Inferior parietal cortex (tissue), 1 donor: Measurements from ENCODE around the gene PMPCB.

Experiments used
- DNase-seq: peaks from one replicate; pipeline ENCODE4 v3.0.0-alpha.2; 2016; ENCODE audit errors: extremely low spot score

Gene PMPCB

GRCh38 chr7:103325744-103326143, 28.5 kb downstream of the PMPCB start:
- DNase-seq, result no peak

GRCh38 chr7:103336761-103337160, 39.5 kb downstream of the PMPCB start:
- no peak for DNase-seq

GRCh38 chr7:103338864-103339263, 41.6 kb downstream of the PMPCB start:
- no peak for DNase-seq

GRCh38 chr7:103341466-103341865, 44.2 kb downstream of the PMPCB start:
- no peak for DNase-seq

DNA sequence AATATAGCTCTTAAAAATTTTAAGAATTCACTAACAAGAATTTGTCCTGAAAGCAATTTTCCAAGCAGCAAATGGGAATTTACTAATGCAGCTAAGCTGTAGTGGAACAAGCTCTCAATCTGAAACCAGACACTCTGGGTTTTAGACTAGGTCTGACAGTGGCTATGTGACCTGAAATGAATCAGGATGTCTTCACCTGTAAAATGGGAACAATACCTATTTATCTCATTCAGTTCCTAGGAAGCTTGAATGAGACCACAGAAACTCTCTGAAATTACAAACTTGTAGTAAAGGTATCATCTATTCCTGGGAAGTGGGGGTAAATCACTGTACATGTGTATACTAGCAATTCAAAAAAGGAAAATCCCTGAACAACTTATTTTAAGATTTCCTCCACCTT, 46.1 kb downstream of the PMPCB start:
- no peak for DNase-seq

DNA sequence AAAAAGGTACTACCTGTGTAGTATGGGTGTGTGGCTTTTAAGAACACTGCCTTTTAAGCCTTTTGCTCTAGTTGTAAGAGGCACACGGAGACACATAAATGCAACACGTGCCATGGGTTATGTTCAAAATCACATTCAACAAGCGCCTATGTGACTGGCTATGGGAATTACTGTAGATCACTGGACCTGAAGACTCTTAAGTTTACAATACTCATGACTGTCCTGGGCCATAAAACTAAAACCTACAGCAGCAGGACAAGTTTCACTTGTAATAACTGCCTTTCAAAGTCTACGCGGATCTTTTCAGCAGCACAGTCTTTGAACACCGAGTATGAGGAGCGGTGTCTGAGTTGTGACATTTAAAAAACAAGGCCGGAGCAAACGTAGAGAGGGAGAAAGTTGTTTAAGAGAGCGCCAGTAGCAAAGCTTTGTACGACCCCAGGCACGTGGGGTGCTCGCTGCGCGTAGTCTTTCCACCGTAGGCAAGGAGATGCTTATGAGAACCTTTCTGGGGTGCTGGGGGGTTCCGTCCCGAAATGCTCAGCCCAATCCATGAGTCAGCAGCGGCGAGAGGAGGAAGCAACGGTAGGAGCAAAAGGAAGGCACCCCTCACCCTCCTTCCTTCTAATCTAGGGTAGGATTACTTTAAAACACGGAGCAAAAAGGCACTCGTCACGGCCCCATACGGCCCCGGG, 46.7 kb downstream of the PMPCB start:
- no peak for DNase-seq

DNA sequence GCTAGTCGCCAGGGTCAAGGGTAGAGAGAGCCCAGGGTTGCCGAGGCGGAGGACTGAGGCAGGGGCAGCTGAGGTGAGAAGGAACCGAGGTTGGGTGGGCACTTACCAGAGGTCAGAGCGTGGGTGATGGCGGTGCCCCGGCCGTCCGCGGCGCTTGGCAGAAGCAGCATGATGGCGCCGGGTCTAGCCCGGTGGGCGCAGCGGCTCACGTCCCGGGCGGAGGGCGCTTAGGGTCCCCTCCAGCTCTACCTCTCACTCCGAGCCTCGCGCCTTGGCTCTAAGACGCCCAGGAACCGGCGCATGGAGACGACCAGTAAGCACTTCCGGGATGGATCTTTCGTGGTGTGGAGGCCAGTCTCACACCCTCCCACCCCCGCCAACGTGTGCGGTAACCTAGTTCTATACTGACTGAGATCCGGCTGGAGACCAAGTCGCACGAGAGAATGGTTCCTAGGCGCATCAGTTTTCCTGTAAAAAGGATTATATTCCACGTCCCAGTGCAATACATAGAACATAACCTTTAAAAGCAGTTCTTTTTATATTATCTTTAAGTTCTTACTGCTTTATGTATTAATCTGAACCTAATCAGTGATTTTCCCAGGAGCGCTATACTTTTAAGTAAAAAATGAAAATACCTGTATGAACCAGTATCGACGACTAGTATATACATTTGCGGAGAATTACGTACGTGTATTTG, 47.4 kb downstream of the PMPCB start, which contains the start of gene DNAJC2:
DNAJC2 (minus strand) TSS at position 315 of the 697 bp plus-strand sequence; CDS start at position 170, 145 bp downstream.
- DNase-seq, result peak; percentile 89

- DNase-seq, result no peak
These were observed 49.2 kb downstream of the PMPCB start for GRCh38 chr7:103346396-103346795.

DNA sequence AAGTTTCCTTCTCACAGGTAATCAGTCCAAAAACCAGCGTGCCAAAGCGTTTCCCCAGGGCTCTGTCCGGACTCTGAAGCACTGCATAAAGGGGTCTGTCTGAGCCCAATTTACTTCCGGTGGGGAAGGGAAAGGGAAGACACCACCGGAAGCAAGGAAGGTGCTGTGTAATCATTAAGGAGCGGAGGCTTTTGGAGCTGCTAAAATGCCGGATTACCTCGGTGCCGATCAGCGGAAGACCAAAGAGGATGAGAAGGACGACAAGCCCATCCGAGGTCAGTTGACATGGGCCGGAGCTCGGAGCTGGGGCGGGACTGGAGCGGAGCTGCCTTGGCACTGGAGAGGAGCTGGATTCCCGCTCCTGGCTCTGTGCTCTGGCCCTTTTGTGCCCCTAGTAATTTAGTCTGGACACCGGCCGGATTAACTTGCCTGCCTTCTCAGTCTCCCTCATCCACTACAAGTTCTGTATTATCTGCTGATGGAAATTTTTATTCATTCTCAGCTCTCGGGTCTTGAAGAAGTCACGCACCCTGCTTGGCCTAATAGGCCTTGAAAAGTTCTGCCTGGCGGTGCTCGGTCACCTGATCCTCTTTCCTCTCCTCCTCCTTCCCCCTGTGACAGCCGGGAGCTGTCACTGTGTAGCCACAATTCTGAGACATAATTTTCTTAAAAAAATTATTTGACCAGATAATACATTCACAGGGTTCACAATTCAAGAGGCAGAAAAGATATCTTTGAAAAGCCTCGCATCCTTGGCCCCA, 50.5 kb downstream of the PMPCB start, which contains the start of gene PSMC2:
PSMC2 (plus strand) TSS at position 137 of the 761 bp plus-strand sequence; CDS start at position 206, 69 bp downstream.
- peak; percentile 98 for DNase-seq

GRCh38 chr7:103348452-103348851, 51.2 kb downstream of the PMPCB start:
- no peak for DNase-seq

DNA sequence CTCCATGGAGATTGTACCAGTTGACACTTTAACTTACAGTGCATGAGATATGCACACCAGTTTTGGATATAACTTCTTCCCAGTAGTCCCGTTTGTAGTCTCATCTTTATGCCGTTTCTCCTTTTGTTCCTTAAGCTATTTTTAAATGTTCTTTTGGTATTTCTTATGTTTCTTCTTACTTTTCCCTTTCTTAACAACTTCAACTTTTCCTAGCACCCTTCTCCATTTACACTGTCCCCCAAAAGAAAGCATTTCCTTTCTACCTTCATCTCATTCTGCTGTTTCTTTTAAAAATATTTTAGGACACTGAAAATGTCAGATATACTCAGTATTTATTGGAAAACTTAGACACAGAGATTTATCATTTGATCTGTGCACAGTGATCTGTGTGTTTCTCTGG, 51.7 kb downstream of the PMPCB start:
- DNase-seq, result no peak

GRCh38 chr7:103349805-103350204, 52.6 kb downstream of the PMPCB start:
- DNase-seq, result no peak
